GM23248 (cell line): ENCODE measurements around the gene TEX30.

Source experiments
- EZH2 ChIP-seq: fragments of 200-600 bp; sonication (generic); IDR thresholded peaks from 2 replicates; pipeline ENCODE4 v1.6.1; 2018; ENCODE audit warnings: antibody characterized with exemption, mild to moderate bottlenecking; ENCODE audit not compliant: insufficient read depth, poor library complexity, severe bottlenecking
- EZH2phosphoT487 ChIP-seq: fragments of 200-600 bp; sonication (generic); IDR thresholded peaks from 2 replicates; pipeline ENCODE4 v1.6.1; 2018; ENCODE audit warnings: antibody characterized with exemption, moderate library complexity, mild to moderate bottlenecking, low read depth; ENCODE audit not compliant: insufficient read depth

DNA sequence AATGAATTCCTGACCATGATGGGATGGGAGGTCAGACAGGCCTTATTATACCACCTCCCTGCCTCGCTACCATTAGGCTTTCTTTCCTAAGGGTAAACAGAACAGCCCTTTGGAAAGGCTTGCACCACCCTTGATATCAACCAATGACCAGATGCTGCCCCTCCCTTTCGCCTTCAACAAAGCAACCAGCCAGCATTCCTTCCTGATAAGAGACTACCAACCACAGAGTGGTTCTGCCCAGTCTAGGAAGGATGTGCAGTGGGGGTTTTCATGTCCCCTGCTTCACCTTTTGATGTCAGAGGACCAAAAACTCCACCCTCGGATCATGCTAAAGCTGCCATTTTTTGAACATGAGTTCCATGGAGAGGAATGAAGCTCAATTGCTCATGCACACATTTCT lies 21.7 kb downstream of the TEX30 start:
- no peak for TF ChIP-seq EZH2phosphoT487
- no peak for TF ChIP-seq EZH2
